ENCODE measurements around the gene ERI3.

Gene ERI3

GRCh38 chr1:44290250-44291094, 64.6 kb downstream of the ERI3 start:
- in situ Hi-C loops (cut with MboI; ENCODE audit: low sequenced_read_pairs), result no loop called here

DNA sequence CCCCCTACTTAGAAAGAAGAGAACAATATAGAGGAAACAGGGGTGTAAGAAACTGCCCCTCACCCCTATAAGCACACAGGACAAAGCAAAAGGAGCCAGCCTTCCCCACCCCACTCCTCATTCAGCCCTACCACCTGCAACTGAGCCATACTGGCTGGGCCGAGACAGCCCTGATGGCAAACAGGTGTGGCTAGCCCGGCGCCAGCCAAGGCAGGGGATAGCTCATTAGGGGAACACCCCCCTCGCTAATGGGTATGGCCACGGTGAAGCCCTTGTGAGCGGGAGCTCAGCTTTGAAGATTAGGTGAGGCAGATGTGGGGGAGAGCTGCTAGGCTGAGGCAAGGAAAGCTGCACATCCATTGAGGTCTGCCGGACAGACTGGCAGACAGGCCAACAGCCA, 65.5 kb downstream of the ERI3 start:
- in situ Hi-C loops (cut with MboI; ENCODE audit: low sequenced_read_pairs), result no loop called here

DNA sequence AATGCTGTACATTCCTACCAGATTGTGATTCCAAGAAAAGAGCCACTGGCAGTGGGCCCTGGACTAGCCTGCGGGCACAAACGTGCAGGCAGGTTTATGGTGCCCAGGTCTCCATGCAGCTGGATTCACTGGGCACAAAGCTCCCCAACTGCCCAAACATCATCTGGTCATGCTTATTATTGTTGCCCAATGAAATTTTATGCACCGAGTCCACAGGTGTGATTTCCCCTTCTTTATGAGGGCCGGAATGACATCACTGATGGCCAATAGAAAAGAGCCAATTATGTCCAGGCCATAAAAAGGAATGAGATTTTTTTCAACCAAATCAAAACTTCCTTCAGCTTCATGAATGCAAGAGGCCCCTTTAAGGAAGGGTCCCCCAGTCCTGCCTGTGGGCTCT, 66.2 kb downstream of the ERI3 start:
- in situ Hi-C loops (cut with MboI; ENCODE audit: low sequenced_read_pairs), result no loop called here

DNA sequence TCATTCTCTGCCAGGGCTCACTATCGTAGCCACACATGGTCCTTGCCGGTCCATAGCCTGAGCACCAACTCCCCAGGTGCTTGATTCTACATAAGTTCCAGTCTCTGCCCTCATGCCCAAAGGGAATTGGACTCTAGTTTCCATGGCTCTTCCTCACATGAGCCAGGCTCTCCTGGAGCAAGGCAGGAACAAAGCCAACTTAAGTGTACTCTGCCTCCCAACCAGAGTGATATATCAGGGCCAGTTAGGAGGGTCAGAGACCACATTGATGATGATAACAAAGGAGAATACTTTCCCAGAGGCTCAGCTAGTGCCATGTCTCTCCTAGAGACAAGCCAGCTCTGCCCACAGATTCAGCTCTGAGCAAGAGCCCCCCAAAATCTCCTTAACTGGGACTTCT, 70.9 kb downstream of the ERI3 start:
- in situ Hi-C loops (cut with MboI; ENCODE audit: low sequenced_read_pairs), result no loop called here

GRCh38 chr1:44283524-44284173, 71.4 kb downstream of the ERI3 start:
- in situ Hi-C loops (cut with MboI; ENCODE audit: low sequenced_read_pairs), result no loop called here

- in situ Hi-C loops (cut with MboI; ENCODE audit: low sequenced_read_pairs), result no loop called here
These were observed 72.2 kb downstream of the ERI3 start for GRCh38 chr1:44282704-44283426.

DNA sequence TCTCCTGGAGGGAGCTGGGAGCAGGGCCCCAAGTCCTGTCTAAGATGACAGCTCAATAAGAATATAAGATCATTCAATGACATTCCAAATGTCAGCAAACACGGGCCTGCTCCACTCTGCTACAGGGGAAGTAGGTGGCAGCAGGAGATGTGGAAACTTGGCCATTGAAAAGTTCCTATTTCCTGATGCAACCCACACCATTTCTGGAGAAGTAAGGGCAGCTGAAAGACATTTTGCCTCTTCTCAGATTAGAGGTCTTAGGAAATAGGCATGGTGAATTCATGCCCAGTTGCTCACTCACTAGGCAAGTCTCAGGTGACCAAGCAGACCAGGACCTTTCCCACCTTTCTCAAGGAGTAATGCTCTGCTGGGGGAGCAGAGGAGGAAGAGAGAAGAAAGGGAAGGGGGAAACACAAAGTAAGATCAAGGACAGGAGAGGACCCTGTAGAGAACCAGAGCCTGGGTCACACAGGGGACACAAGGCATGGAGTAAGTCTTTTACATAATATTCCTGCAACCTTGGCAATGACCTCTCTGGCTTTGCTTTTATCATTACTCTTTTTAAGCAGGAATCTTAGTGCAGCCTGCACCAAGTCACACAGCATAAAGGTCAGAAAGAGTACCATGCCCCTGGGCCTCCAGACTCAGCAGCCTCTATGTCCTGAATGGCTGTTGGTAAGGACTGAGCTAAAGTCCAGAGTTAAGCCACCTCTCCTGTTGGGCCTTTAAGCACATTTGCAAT, 72.9 kb downstream of the ERI3 start:
- in situ Hi-C loops (cut with MboI; ENCODE audit: low sequenced_read_pairs), result no loop called here

DNA sequence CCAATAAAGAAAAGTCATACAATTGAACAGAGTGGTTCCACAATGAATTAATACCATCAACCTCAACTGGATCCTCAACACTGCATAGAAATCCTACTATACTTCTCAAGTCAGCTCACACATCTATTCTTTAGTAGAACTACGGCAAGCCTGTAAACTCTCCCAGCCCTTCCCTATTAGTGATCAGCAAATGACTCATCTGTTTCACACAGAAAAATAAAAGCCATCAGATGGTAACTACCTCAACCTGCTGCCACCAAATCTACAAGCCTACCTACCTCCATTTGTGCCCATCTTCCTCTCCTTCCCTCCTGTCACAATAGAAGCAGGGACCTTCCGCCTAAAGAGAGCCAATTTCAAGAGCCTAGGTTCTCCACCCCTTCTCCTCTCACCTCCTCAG, 78.2 kb downstream of the ERI3 start:
- in situ Hi-C loops (cut with MboI; ENCODE audit: low sequenced_read_pairs), result no loop called here

DNA sequence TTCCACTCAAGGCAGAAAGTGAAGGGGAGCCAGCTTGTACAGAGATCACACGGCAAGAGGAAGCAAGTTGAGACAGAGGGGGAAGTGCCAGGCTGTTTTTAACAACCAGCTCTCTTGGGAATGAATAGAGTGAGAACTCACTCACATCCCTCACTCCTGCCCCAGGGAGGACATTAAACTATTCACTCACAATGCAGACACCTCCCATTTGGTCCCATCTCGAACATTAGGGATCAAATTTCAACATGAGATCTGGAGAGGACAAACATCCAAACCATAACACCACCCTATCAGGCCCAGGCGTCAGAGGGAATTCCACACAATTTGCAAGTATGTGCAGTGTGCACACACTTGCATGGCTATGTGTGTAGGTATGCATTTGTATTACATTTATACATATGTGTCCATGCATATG, 79.1 kb downstream of the ERI3 start:
- in situ Hi-C loops (cut with MboI; ENCODE audit: low sequenced_read_pairs), result no loop called here

GRCh38 chr1:44275296-44275962, 79.6 kb downstream of the ERI3 start:
- in situ Hi-C loops (cut with MboI; ENCODE audit: low sequenced_read_pairs), result no loop called here

DNA sequence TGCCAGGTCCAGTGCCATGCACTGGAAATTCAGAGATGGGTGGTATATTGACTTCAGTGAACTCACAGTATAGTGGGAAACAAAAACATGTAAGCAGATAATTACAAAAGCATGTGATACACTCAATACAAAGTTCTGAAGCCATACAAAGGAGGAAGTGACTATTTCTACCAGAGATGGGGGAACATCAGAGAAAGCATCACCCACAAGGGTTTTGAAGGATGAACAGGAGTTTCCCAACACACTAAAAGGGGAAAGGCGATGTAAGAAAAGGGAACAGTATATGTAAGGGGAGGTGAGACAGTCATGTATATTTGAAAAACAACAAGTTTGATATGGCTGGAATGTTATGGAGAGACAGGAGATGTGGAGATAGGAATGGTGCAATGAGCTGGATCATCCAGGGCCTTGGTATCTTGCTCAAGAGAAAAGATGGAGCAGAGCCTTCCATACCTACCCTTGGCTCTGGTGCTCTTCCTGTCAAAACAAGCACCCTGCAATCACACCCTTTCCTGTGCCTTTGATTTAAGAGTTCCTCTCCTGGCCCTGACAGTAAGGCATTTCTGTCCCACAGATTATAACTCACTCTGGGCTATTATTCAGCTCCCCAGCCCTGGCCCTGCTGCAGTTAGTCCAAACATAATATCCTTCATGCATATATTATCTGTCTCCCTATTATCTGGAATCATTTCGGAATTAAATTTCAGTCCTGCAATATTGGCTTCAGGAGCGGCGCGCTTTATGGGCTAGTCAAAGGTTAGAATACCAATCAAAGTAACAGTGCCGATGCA, 81.3 kb downstream of the ERI3 start:
- in situ Hi-C loops (cut with MboI; ENCODE audit: low sequenced_read_pairs), result no loop called here

DNA sequence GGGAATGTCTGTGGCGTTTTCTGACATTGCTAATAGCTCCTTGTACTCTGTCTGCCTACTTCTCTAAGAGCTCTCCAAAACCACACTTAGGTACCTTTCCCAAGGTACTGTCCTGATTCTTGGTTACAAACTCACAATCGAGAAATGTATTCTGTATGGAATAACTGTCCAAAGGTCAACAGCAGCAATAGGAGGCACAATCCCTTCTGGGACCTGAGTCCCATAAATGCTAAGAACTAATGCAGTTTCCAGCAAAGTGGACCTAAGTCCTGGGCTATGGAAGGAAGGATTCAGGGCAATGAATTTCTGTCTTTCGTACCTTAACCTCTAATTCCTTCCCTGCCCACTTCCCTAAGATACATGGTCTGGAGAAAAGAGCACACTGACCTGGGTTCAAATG, 82.1 kb downstream of the ERI3 start:
- in situ Hi-C loops (cut with MboI; ENCODE audit: low sequenced_read_pairs), result no loop called here

GRCh38 chr1:44271646-44272045, 83.4 kb downstream of the ERI3 start:
- in situ Hi-C loops (cut with MboI; ENCODE audit: low sequenced_read_pairs), result no loop called here

GRCh38 chr1:44270686-44271628, 84.1 kb downstream of the ERI3 start:
- in situ Hi-C loops (cut with MboI; ENCODE audit: low sequenced_read_pairs), result no loop called here

DNA sequence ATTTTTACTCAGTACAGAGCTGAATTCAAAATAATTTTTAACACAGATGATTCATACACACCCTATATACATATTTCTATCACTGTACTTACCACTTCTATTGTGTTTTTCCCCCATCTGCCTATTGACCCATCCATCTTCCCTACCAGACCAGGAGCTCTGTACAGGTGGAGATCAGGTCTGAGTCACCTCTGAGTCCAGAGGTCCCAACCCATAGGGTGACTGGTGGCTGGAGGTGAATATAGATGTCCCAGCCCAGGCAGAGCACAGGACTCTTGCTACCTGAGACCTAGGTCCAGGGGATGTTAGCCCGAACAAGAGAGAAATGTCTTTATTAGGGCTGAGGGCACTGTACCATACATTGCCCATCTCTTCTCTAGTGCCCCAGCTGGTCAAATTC, 87.0 kb downstream of the ERI3 start:
- in situ Hi-C loops (cut with MboI; ENCODE audit: low sequenced_read_pairs), result no loop called here

DNA sequence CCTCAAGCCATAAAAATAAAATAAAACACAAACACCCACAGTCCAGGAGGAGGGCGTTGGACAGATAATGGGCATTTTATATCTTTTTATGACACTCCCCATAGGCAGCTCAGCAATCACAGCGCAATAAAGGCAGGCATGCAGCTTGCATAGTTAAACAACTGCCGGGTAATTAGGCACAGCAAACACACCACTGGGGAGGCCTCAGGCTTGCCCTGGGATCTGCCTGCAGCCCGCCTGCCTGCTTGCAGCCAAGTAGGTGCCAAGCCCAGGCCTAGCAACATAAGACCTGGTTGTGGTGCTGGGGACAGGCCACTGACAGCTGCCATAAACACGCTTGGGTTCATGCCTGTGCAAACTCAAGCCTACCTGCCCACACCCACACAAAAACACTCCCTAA, 87.6 kb downstream of the ERI3 start:
- in situ Hi-C loops (cut with MboI; ENCODE audit: low sequenced_read_pairs), result no loop called here

- in situ Hi-C loops (cut with MboI; ENCODE audit: low sequenced_read_pairs), result no loop called here
These were observed 88.4 kb downstream of the ERI3 start for GRCh38 chr1:44266400-44267344.
